CD4-positive, alpha-beta T cell (primary cell): ENCODE results near the gene KRT79. TPM values are rescaled to one million over a fixed set of nuclear protein-coding genes. Genes with fewer than 3 reads are reported as not detected.

Experiments
- ATAC-seq: fragments of 200-7000 bp; cut with Tn5 transposase; one replicate; pipeline ENCODE4 v1.10.0; 2022; ENCODE audit warnings: mild to moderate bottlenecking; ENCODE audit not compliant: poor library complexity
- CTCF ChIA-PET: fragments of 350-600 bp; sonication (Branson Sonifier 250); formaldehyde crosslinking; loops from one replicate; lab custom pipeline; 2021; ENCODE audit warnings: antibody characterized with exemption, inconsistent platforms; lab: Charles Lee
- POLR2A ChIA-PET: fragments of 350-600 bp; sonication (Branson Sonifier 250); formaldehyde crosslinking; loops from one replicate; lab custom pipeline; 2021; ENCODE audit warnings: antibody characterized with exemption, inconsistent platforms; lab: Charles Lee
- DNase-seq, 14 experiments: peaks; one replicate each; pipeline ENCODE4 v3.0.0-alpha.2; 2013 to 2020; ENCODE audit warnings: mixed read lengths in 2 of 14
- H3K27ac ChIP-seq, 2 donors: one replicate each; pipeline versions ENCODE4 v1.5.1 to v1.7.0; 2013; ENCODE audit warnings: low read length in 2 of 2, low read depth in 1 of 2, mild to moderate bottlenecking in 1 of 2
- H3K27me3 ChIP-seq, 2 experiments: 1 replicate in 1 of 2; 2 replicates in 1 of 2; pipeline versions ENCODE4 v1.6.1 to v1.7.0; 2013; ENCODE audit warnings: low read length in 2 of 2, control low read depth in 1 of 2, mild to moderate bottlenecking in 1 of 2, moderate library complexity in 1 of 2; ENCODE audit not compliant: insufficient read depth in 2 of 2, control insufficient read depth in 1 of 2
- H3K36me3 ChIP-seq: one replicate; pipeline ENCODE4 v1.6.1; 2013; ENCODE audit warnings: low read length, control low read depth; ENCODE audit not compliant: insufficient read depth
- H3K4me1 ChIP-seq: one replicate; pipeline ENCODE4 v1.6.1; 2013; ENCODE audit warnings: low read length, control low read depth; ENCODE audit not compliant: insufficient read depth
- H3K4me3 ChIP-seq: one replicate; pipeline ENCODE4 v1.5.1; 2013; ENCODE audit warnings: mild to moderate bottlenecking, low read length, moderate library complexity
- H3K9me3 ChIP-seq, 2 experiments: 1 replicate in 1 of 2; 2 replicates in 1 of 2; pipeline versions ENCODE4 v1.6.1 to v1.7.0; 2013; ENCODE audit warnings: low read length in 2 of 2, mild to moderate bottlenecking in 2 of 2, control low read depth in 1 of 2, moderate library complexity in 1 of 2; ENCODE audit not compliant: control insufficient read depth in 1 of 2, insufficient read depth in 1 of 2
- H3K27ac Mint-ChIP-seq: one replicate; pipeline ENCODE4 v1.8.0; 2020; ENCODE audit warnings: mixed read lengths
- H3K27me3 Mint-ChIP-seq: one replicate; pipeline ENCODE4 v1.8.0; 2021; ENCODE audit warnings: mixed read lengths
- H3K36me3 Mint-ChIP-seq: one replicate; pipeline ENCODE4 v1.8.0; 2021; ENCODE audit warnings: low read depth, mixed read lengths
- H3K4me1 Mint-ChIP-seq: one replicate; pipeline ENCODE4 v1.8.0; 2021; ENCODE audit warnings: low read depth, mixed read lengths
- H3K4me3 Mint-ChIP-seq: one replicate; pipeline ENCODE4 v1.8.0; 2020; ENCODE audit warnings: mild to moderate bottlenecking, mixed read lengths
- H3K9me3 Mint-ChIP-seq: one replicate; pipeline ENCODE4 v1.8.0; 2020; ENCODE audit warnings: mixed read lengths
- CTCF ChIP-seq: fragments of 200-600 bp; IDR thresholded peaks from one replicate; pipeline ENCODE4 v1.8.0; 2022; ENCODE audit warnings: antibody characterized with exemption, mild to moderate bottlenecking
- intact Hi-C, 2 experiments: fragments of 100-400 bp; cut with DNase I in 1 of 2; cut with micrococcal nuclease in 1 of 2; formaldehyde crosslinking; loops; one replicate each; pipeline versions ENCODE4 v1.15.1 to v1.9.0; 2023 to 2025; cut with DNase I, micrococcal nuclease
- total RNA-seq, 174 experiments: library from RNA in 2 of 174; stranded (reverse) in 2 of 174; gene quantifications; one replicate each; pipeline ENCODE4 v1.2.3 and lab custom pipeline; 2021 to 2026

The KRT79 gene
- total RNA-seq, 2 experiments from 2014 or later, result not detected

DNA sequence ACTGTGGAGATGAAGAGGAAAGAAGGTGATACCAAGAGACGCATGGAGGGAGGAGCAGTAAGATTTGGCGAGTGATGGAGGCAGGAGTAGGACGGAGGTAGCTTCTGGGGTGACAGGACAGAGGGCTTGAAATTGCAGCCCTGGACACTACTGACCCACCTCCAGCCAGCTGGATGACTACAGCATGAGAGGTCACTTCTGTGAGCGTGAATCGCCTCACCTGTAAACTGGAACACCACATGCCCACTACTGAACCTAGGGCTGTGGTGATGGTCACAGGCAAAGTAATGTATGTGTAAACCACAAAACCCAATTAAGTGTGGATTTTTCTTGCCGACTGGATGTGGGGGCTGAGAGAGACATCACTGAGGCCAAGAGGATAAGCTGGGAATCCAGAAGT lies 13.6 kb downstream of the KRT79 start:
- Mint-ChIP-seq H3K36me3 (no peaks in the 10 kb centered on the region), H3K9me3 (no peaks in the 10 kb centered on the region), H3K27ac (no peak overlapping the region), H3K27me3 (no peaks in the 10 kb centered on the region), H3K4me3 (no peak overlapping the region), H3K4me1 (peaks cover 13% of the 10 kb centered on the region)
- H3K27me3 ChIP-seq, result peaks cover 0 to 3% of the 10 kb centered on the region in 2 experiments
- ChIA-PET CTCF (no interaction called here), POLR2A (no interaction called here)
- ATAC-seq, result no peak
- H3K4me3 ChIP-seq, result no peak overlapping the region
- H3K27ac ChIP-seq, result no peak overlapping the region
- no peaks in the 10 kb centered on the region for H3K36me3 ChIP-seq
- no peak for DNase-seq
- H3K4me1 ChIP-seq, result peaks cover 5% of the 10 kb centered on the region
- intact Hi-C loops, result no loop called here
- no peaks in the 10 kb centered on the region for H3K9me3 ChIP-seq
- TF ChIP-seq CTCF, result no peak

DNA sequence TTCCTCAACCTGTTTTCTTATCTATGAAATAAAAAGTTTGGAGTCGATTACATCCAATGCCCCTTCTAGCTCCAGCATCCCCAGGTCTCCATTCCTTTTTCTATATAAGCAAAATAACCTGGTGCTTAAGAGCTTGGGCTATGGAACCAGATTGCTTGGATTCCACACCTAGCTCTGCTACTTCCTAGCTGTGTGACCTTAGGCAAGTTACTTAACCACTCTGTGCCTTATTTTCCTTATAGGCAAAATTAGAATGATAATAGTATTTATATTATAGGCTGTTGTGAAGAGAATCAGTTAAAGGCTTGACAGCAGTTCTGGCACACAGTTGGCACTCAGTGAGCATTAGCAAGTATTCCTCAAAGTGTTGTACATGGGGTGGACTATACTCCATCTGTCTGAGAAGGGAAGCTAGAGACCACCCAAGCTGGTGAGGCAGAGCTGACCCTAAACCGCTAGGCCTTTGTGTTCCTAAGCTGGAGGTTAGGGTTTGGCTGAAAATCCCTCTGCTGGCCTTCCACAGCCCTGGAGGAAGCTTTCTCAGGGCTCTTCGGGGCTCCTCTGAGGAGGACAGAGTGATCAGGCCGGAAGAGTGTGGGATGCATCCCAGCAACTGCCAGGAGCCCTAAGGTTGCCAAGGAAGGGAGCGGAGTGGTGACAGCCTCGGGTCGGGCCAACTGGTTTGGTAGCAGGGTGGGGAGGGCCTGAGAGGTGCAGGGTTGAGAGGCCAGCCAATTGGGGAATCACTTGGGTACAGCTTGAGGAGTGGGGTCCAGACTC lies 14.2 kb downstream of the KRT79 start:
- no peaks in the 10 kb centered on the region for H3K27me3 Mint-ChIP-seq
- ChIA-PET POLR2A (interaction anchor here (0.9 kb wide), 1 partner anchor 448 kb away, joined by 4 read pairs; no protein-coding TSS in a partner anchor), CTCF (no interaction called here)
- peaks cover 13% of the 10 kb centered on the region for H3K4me1 Mint-ChIP-seq
- Histone ChIP-seq H3K27ac (no peak overlapping the region), H3K9me3 (no peaks in the 10 kb centered on the region), H3K27me3 (peaks cover 0 to 3% of the 10 kb centered on the region in 2 experiments), H3K4me1 (peaks cover 5% of the 10 kb centered on the region), H3K4me3 (no peak overlapping the region), H3K36me3 (no peaks in the 10 kb centered on the region)
- no peak for TF ChIP-seq CTCF
- ATAC-seq, result no peak
- no peaks in the 10 kb centered on the region for H3K36me3 Mint-ChIP-seq
- DNase-seq, result no peak
- no peaks in the 10 kb centered on the region for H3K9me3 Mint-ChIP-seq
- H3K27ac Mint-ChIP-seq, result no peak overlapping the region
- intact Hi-C loops, result no loop called here
- no peak overlapping the region for H3K4me3 Mint-ChIP-seq

DNA sequence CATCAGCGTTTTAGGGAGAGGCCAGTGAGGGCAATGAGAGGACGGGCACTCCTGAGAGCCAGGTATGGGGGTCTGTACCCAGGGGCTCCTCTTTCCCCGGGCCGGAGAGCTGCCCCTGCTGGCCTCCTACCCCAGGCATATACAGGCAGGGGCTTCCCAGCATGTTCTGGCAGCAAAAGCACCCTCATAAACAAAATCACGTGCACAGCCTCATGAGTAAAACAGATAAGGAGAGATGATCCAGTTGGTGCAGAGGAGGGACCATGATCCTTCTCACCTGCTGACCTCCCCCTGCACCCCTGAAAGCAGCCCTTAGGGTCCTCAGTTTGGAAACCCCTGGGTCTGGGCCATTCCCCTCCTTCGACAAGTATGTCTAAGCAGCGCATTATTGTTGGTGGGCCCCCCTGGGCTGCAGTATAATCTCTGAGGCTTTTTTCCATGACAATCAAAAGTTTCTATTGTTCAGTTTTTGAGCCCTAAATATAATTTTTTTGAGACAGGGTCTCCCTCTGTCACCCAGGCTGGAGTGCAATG lies 15.2 kb downstream of the KRT79 start:
- H3K27ac Mint-ChIP-seq, result no peak overlapping the region
- no peak for ATAC-seq
- H3K4me1 ChIP-seq, result peaks cover 5% of the 10 kb centered on the region
- H3K36me3 ChIP-seq, result no peaks in the 10 kb centered on the region
- H3K9me3 Mint-ChIP-seq, result no peaks in the 10 kb centered on the region
- TF ChIP-seq CTCF, result no peak
- ChIA-PET CTCF (no interaction called here), POLR2A (interaction anchor here (0.9 kb wide), 1 partner anchor 447 kb away, joined by 4 read pairs; no protein-coding TSS in a partner anchor)
- intact Hi-C loops, result no loop called here
- no peak overlapping the region for H3K4me3 Mint-ChIP-seq
- no peaks in the 10 kb centered on the region for H3K27me3 Mint-ChIP-seq
- no peaks in the 10 kb centered on the region for H3K9me3 ChIP-seq
- no peak overlapping the region for H3K27ac ChIP-seq
- peaks cover 13% of the 10 kb centered on the region for H3K4me1 Mint-ChIP-seq
- H3K27me3 ChIP-seq, result peaks cover 0 to 3% of the 10 kb centered on the region in 2 experiments
- no peak overlapping the region for H3K4me3 ChIP-seq
- no peak for DNase-seq
- H3K36me3 Mint-ChIP-seq, result no peaks in the 10 kb centered on the region
